ENCODE results near the gene ABHD8.
A peak's percentile ranks its signal among the peaks of the same experiment; 100 is the strongest.

GRCh38 chr19:17334414-17335409 lies 31.5 kb upstream of the ABHD8 start, which contains the start of gene ANO8:
- TF ChIP-seq CTCF (IDR thresholded peaks at IDR 0.05) (no peak), POLR2A (IDR thresholded peaks at IDR 0.05) (no peak), EP300 (IDR thresholded peaks at IDR 0.05) (no peak), POLR2AphosphoS5 (IDR thresholded peaks at IDR 0.05) (peak; percentile 52 to 82 (median 81))
